Measurements from ENCODE around the gene ZNF365. TPM values are rescaled to one million over a fixed set of nuclear protein-coding genes. Genes with fewer than 3 reads are reported as not detected.

Gene ZNF365
- total RNA-seq, 1 experiment from 2014 or later, result 22.8 TPM

DNA sequence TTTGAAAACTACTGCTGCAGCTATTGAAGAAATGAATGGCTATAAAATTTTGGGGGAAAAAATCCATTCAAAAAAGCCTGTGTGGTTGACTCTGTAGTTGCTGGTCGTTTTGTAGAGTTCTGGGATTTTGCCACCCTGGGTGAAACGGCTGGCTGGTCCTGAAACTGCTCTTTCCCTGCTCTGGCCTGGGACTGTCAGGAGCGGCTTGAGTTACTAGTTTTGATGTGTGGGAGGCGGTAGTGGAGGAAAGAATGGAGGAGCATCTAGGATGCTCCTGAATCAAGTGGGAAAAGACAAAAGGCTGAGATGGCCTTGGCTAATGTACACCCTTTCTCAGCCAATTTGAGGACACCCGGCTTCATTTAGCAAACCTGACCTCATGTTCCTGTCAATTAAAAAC, 72.5 kb downstream of the ZNF365 start:
- ChIA-PET CTCF (interaction anchor here (1.1 kb wide), 1 partner anchor 9 kb away, joined by 4 read pairs; no protein-coding TSS in a partner anchor), POLR2A (no interaction called here)
- Histone ChIP-seq H3K4me3 (ENCODE audit: low read depth in 2 of 2, low read length in 2 of 2) (no peak overlapping the region), H3K4me1 (ENCODE audit: control insufficient read depth, insufficient read depth, low read length) (no peaks in the 10 kb centered on the region), H3K9me3 (ENCODE audit: control insufficient read depth, insufficient read depth, low read depth, low read length) (no peaks in the 10 kb centered on the region), H3K27me3 (ENCODE audit: control insufficient read depth, insufficient read depth, low read length) (no peaks in the 10 kb centered on the region), H3K27ac (ENCODE audit: low read length) (no peak overlapping the region), H3K36me3 (ENCODE audit: control insufficient read depth, insufficient read depth, low read length) (no peaks in the 10 kb centered on the region)
- in situ Hi-C loops (cut with HindIII; ENCODE audit: low pct_unique_long_range_greater_than_20kb, low sequenced_read_pairs) (no loop called here), intact Hi-C loops (cut with micrococcal nuclease; ENCODE audit: unreplicated experiment) (no loop called here)
- ATAC-seq (no peak), DNase-seq (ENCODE audit: low read depth, low spot score) (no peak)
- BruUV-seq (replicated peaks), result no TSS peak
- TF ChIP-seq, protein P1, sequence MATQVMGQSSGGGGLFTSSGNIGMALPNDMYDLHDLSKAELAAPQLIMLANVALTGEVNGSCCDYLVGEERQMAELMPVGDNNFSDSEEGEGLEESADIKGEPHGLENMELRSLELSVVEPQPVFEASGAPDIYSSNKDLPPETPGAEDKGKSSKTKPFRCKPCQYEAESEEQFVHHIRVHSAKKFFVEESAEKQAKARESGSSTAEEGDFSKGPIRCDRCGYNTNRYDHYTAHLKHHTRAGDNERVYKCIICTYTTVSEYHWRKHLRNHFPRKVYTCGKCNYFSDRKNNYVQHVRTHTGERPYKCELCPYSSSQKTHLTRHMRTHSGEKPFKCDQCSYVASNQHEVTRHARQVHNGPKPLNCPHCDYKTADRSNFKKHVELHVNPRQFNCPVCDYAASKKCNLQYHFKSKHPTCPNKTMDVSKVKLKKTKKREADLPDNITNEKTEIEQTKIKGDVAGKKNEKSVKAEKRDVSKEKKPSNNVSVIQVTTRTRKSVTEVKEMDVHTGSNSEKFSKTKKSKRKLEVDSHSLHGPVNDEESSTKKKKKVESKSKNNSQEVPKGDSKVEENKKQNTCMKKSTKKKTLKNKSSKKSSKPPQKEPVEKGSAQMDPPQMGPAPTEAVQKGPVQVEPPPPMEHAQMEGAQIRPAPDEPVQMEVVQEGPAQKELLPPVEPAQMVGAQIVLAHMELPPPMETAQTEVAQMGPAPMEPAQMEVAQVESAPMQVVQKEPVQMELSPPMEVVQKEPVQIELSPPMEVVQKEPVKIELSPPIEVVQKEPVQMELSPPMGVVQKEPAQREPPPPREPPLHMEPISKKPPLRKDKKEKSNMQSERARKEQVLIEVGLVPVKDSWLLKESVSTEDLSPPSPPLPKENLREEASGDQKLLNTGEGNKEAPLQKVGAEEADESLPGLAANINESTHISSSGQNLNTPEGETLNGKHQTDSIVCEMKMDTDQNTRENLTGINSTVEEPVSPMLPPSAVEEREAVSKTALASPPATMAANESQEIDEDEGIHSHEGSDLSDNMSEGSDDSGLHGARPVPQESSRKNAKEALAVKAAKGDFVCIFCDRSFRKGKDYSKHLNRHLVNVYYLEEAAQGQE (IDR thresholded peaks at IDR 0.05; ENCODE audit: insufficient read depth in 1 of 2, low read depth in 2 of 2, low read length in 1 of 2), result no peak
- no peak for TF ChIP-seq TCF7L2 (IDR thresholded peaks at IDR 0.05; ENCODE audit: low read depth, low read length)
- TF ChIP-seq CTCF (IDR thresholded peaks at IDR 0.05), result no peak
- TF ChIP-seq POLR2AphosphoS5 (IDR thresholded peaks at IDR 0.05; ENCODE audit: low read depth, low read length), result no peak
- no peak for TF ChIP-seq SIN3A (IDR thresholded peaks at IDR 0.05; ENCODE audit: borderline replicate concordance, insufficient read depth, low read depth, low read length)

GRCh38 chr10:62450912-62451610, 76.9 kb downstream of the ZNF365 start:
- CTCF ChIA-PET, result interaction anchor here (0.5 kb wide), 1 partner anchor 37 kb away, joined by 4 read pairs; no protein-coding TSS in a partner anchor
- Histone ChIP-seq H3K36me3 (ENCODE audit: control insufficient read depth, insufficient read depth, low read length) (no peaks in the 10 kb centered on the region), H3K4me3 (ENCODE audit: low read depth in 2 of 2, low read length in 2 of 2) (no peak overlapping the region), H3K27me3 (ENCODE audit: control insufficient read depth, insufficient read depth, low read length) (no peaks in the 10 kb centered on the region), H3K27ac (ENCODE audit: low read length) (no peak overlapping the region), H3K9me3 (ENCODE audit: control insufficient read depth, insufficient read depth, low read depth, low read length) (no peaks in the 10 kb centered on the region), H3K4me1 (ENCODE audit: control insufficient read depth, insufficient read depth, low read length) (0 out of 2 replicates have a peak, but pooled peaks cover 8% of the 10 kb centered on the region)
- in situ Hi-C loops (cut with HindIII; ENCODE audit: low pct_unique_long_range_greater_than_20kb, low sequenced_read_pairs), result no loop called here
- no peak for DNase-seq (ENCODE audit: low read depth, low spot score)
- no peak for TF ChIP-seq POLR2AphosphoS5 (IDR thresholded peaks at IDR 0.05; ENCODE audit: low read depth, low read length)
- TF ChIP-seq CTCF (IDR thresholded peaks at IDR 0.05), result no peak
- TF ChIP-seq, protein P1 (IDR thresholded peaks at IDR 0.05; ENCODE audit: insufficient read depth in 1 of 2, low read depth in 2 of 2, low read length in 1 of 2), result no peak
- no peak for TF ChIP-seq TCF7L2 (IDR thresholded peaks at IDR 0.05; ENCODE audit: low read depth, low read length)
- TF ChIP-seq SIN3A (IDR thresholded peaks at IDR 0.05; ENCODE audit: borderline replicate concordance, insufficient read depth, low read depth, low read length), result no peak
- intact Hi-C loops (cut with micrococcal nuclease; ENCODE audit: unreplicated experiment), result no loop called here
- no TSS peak for BruUV-seq (replicated peaks)
- ATAC-seq, result no peak
- POLR2A ChIA-PET, result no interaction called here

Measured in Panc1 (cell line).